ENCODE results near the gene CXCL16. TPM values are rescaled to one million over a fixed set of nuclear protein-coding genes. Genes with fewer than 3 reads are reported as not detected.

The CXCL16 gene
- total and polyA plus RNA-seq, 3 donors from 2014 or later = 53.0 to 201 (median 172) TPM

DNA sequence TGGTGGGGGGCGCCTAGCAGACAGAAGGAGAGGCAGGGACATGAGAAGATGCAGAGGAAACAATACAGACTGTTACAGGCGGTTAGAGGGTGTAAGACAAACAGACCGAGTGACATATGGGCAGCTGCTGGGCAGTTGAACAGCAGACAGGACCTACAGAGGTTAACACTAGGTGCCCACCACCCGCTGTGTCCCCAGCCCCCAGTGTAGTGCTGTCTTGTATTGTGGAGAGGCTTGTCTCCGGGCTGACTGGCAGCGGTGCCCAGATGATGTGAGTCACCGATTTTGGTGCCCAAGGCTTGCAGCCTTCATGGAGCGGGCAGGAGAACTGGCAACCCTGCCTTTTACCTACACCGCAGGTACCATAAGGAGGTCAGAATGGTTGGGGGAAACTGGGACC is 2.4 kb upstream of the CXCL16 start:
- Histone ChIP-seq H3K27ac (no peak overlapping the region), H3K4me3 (no peak overlapping the region), H3K4me1 (no peaks in the 10 kb centered on the region), H3K27me3 (no peaks in the 10 kb centered on the region), H3K36me3 (ENCODE audit: low read depth, missing control alignments) (no peaks in the 10 kb centered on the region), H3K9me3 (no peaks in the 10 kb centered on the region)
- no peak for DNase-seq
- intact Hi-C loops (cut with DNase I; ENCODE audit: low total_unique reads) = no loop called here
- 94 to 95% methylated on average over 9 of the region's 9 CpGs for WGBS, 2 donors
- TF ChIP-seq, protein P1, sequence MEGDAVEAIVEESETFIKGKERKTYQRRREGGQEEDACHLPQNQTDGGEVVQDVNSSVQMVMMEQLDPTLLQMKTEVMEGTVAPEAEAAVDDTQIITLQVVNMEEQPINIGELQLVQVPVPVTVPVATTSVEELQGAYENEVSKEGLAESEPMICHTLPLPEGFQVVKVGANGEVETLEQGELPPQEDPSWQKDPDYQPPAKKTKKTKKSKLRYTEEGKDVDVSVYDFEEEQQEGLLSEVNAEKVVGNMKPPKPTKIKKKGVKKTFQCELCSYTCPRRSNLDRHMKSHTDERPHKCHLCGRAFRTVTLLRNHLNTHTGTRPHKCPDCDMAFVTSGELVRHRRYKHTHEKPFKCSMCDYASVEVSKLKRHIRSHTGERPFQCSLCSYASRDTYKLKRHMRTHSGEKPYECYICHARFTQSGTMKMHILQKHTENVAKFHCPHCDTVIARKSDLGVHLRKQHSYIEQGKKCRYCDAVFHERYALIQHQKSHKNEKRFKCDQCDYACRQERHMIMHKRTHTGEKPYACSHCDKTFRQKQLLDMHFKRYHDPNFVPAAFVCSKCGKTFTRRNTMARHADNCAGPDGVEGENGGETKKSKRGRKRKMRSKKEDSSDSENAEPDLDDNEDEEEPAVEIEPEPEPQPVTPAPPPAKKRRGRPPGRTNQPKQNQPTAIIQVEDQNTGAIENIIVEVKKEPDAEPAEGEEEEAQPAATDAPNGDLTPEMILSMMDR (IDR thresholded peaks at IDR 0.05) = no peak
- TF ChIP-seq POLR2A (IDR thresholded peaks at IDR 0.05) = no peak

DNA sequence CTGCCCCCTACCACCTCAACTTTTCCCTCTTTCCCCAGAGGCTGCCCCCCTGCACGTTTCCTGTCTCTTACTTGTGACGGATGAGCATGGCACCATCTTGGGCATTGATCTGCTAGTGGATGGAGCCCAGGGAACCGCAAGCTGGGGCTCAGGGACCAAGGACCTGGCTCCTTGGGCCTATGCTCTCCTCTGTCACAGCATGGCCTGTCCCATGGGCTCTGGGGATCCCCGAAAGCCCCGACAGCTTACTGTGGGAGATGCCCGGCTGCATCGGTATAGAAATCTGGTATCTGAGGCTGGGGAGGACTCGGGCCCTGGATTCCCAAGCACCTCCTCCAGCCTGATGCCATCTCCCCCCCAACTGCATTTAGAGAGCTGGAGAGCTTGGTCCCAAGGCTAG is 1.8 kb upstream of the CXCL16 start:
- intact Hi-C loops (cut with DNase I; ENCODE audit: low total_unique reads) = no loop called here
- no peaks in the 10 kb centered on the region for H3K4me1 ChIP-seq

DNA sequence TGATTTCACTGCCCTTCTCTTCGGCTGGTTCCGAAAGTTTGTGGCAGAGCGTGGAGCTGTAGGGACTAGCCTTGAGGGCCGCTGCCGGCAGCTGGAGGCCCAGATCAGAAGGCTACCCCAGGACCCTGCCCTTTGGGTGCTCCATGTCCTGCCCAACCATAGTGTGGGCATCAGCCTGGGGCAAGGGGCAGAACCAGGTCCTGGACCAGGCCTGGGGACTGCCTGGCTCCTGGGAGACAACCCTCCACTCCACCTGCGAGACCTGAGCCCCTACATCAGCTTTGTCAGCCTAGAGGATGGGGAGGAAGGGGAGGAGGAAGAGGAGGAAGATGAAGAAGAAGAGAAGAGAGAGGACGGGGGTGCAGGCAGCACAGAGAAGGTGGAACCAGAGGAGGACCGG is 856 bp upstream of the CXCL16 start:
- intact Hi-C loops (cut with DNase I; ENCODE audit: low total_unique reads) = no loop called here
- H3K27ac ChIP-seq = no peak overlapping the region

More for the DNA sequence above, 1.8 kb upstream of the CXCL16 start:
- Histone ChIP-seq H3K4me3 (no peak overlapping the region), H3K9me3 (no peaks in the 10 kb centered on the region), H3K27me3 (no peaks in the 10 kb centered on the region), H3K36me3 (ENCODE audit: low read depth, missing control alignments) (no peaks in the 10 kb centered on the region), H3K27ac (no peak overlapping the region)
- WGBS, 2 donors = 87 to 97% methylated on average over 8 of the region's 8 CpGs
- no peak for DNase-seq
- TF ChIP-seq POLR2A (IDR thresholded peaks at IDR 0.05) = no peak
- TF ChIP-seq, protein P1 (IDR thresholded peaks at IDR 0.05) = no peak

DNA sequence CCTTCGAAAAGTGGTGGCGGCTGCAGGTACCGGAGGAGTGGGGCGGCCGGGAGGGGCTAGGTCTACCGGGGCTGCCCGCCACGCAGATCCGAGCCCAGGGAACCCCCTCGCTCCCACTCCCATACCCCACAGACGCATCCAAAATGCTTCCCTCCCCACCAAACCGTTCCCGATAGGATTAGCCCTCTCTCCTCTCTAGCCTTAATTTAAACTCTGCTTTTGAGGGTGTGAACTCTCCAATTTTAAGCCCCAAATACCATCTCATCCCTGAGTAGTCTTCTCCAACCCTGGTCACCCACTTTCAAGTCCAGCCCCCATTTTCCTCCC is 260 bp upstream of the CXCL16 start:
- Histone ChIP-seq H3K27ac (peak overlapping the region in 1 of 2 donors; percentile 60), H3K36me3 (ENCODE audit: low read depth, missing control alignments) (no peaks in the 10 kb centered on the region), H3K4me1 (no peaks in the 10 kb centered on the region), H3K4me3 (peak overlapping the region; percentile 74 to 81), H3K9me3 (no peaks in the 10 kb centered on the region), H3K27me3 (no peaks in the 10 kb centered on the region)
- intact Hi-C loops (cut with DNase I; ENCODE audit: low total_unique reads) = no loop called here
- TF ChIP-seq POLR2A (IDR thresholded peaks at IDR 0.05) = no peak
- TF ChIP-seq, protein P1 (IDR thresholded peaks at IDR 0.05) = no peak
- DNase-seq = no peak
- WGBS, 2 donors = 9% methylated on average over 4 to 13 of the region's 13 CpGs

More for the DNA sequence above, 856 bp upstream of the CXCL16 start:
- Histone ChIP-seq H3K9me3 (no peaks in the 10 kb centered on the region), H3K27me3 (no peaks in the 10 kb centered on the region), H3K4me3 (peak overlapping the region in 1 of 2 donors; percentile 74), H3K4me1 (no peaks in the 10 kb centered on the region), H3K36me3 (ENCODE audit: low read depth, missing control alignments) (no peaks in the 10 kb centered on the region)
- DNase-seq = no peak
- 82 to 83% methylated on average over 6 to 8 of the region's 8 CpGs for WGBS, 2 donors
- TF ChIP-seq POLR2A (IDR thresholded peaks at IDR 0.05) = no peak
- TF ChIP-seq, protein P1 (IDR thresholded peaks at IDR 0.05) = no peak
